PC-9 (cell line): ENCODE measurements around the gene ALOXE3. TPM values are rescaled to one million over a fixed set of nuclear protein-coding genes. Genes with fewer than 3 reads are reported as not detected.

Source experiments
- BruUV-seq: library from RNA; stranded (reverse); fragments of 400-500 nt; replicated peaks from 2 replicates; lab custom pipeline; 2021; lab: Mats Ljungman, UMichigan
- CTCF ChIA-PET: fragments of 300-600 bp; sonication (Branson Sonifier 250); formaldehyde crosslinking; loops from one replicate; lab custom pipeline; 2022; ENCODE audit warnings: antibody characterized with exemption; lab: Charles Lee
- POLR2A ChIA-PET: fragments of 300-600 bp; sonication (Branson Sonifier 250); formaldehyde crosslinking; loops from one replicate; lab custom pipeline; 2022; ENCODE audit warnings: antibody characterized with exemption; ENCODE audit not compliant: unreplicated experiment; lab: Charles Lee
- DNase-seq, 2 experiments: peaks; one replicate each; pipeline versions ENCODE4 v3.0.0 to v3.0.0-alpha.2; 2015 to 2022; ENCODE audit warnings: mixed read lengths in 1 of 2
- H2AFZ ChIP-seq: fragments of 200-600 bp; sonication (generic); 2 replicates; pipeline ENCODE4 v1.8.1; 2017; ENCODE audit warnings: antibody characterized with exemption
- H3F3A ChIP-seq: fragments of 200-600 bp; sonication (generic); 2 replicates; pipeline ENCODE4 v1.8.1; 2017; ENCODE audit warnings: antibody characterized with exemption, mild to moderate bottlenecking, low read depth; ENCODE audit not compliant: insufficient read depth
- H3K27ac ChIP-seq: fragments of 200-600 bp; sonication (generic); 2 replicates; pipeline ENCODE4 v1.6.1; 2016; ENCODE audit warnings: mixed run types
- H3K27me3 ChIP-seq: fragments of 200-600 bp; sonication (generic); 2 replicates; pipeline ENCODE4 v1.6.1; 2016; ENCODE audit warnings: low read depth, mixed run types; ENCODE audit not compliant: insufficient read depth
- H3K36me3 ChIP-seq: fragments of 200-600 bp; sonication (generic); 2 replicates; pipeline ENCODE4 v1.6.1; 2016; ENCODE audit warnings: low read depth, mixed run types
- H3K4me1 ChIP-seq: fragments of 200-600 bp; sonication (generic); replicated peaks from 2 replicates; pipeline ENCODE4 v1.6.1; 2016; ENCODE audit warnings: mixed run types; ENCODE audit not compliant: insufficient read depth
- H3K4me2 ChIP-seq: fragments of 200-600 bp; sonication (generic); 2 replicates; pipeline ENCODE4 v1.6.1; 2017; ENCODE audit warnings: mixed run types
- H3K4me3 ChIP-seq: fragments of 200-600 bp; sonication (generic); 2 replicates; pipeline ENCODE4 v1.6.1; 2016; ENCODE audit warnings: mixed run types
- H3K79me2 ChIP-seq: fragments of 200-600 bp; sonication (generic); 2 replicates; pipeline ENCODE4 v1.6.1; 2017; ENCODE audit warnings: low read depth, mixed run types
- H3K9me2 ChIP-seq: fragments of 200-600 bp; sonication (generic); 2 replicates; pipeline ENCODE4 v1.8.1; 2017; ENCODE audit warnings: mild to moderate bottlenecking; ENCODE audit not compliant: insufficient read depth
- H3K9me3 ChIP-seq: fragments of 200-600 bp; sonication (generic); 2 replicates; pipeline ENCODE4 v1.8.1; 2016; ENCODE audit warnings: low read depth; ENCODE audit not compliant: insufficient read depth
- H4K20me1 ChIP-seq: fragments of 200-600 bp; sonication (generic); 2 replicates; pipeline ENCODE4 v1.8.1; 2017; ENCODE audit not compliant: insufficient read depth
- CTCF ChIP-seq: fragments of 200-600 bp; sonication (generic); conservative IDR thresholded peaks from 2 replicates; pipeline ENCODE4 v1.6.1; 2017; ENCODE audit warnings: mixed run types, antibody characterized with exemption, mild to moderate bottlenecking, moderate library complexity
- EZH2 ChIP-seq: fragments of 200-600 bp; sonication (generic); IDR thresholded peaks from 2 replicates; pipeline ENCODE4 v1.8.0; 2017; ENCODE audit warnings: antibody characterized with exemption, low read depth
- intact Hi-C: fragments of 100-400 bp; cut with micrococcal nuclease; formaldehyde crosslinking; loops from one replicate; pipeline ENCODE4 v1.10.0; 2022; ENCODE audit not compliant: unreplicated experiment
- total RNA-seq: library from RNA; stranded (reverse); gene quantifications from 2 replicates; pipeline ENCODE4 v1.2.3, GENCODE V29; 2021

The ALOXE3 gene
- total RNA-seq, 1 experiment from 2014 or later, result 1.4 TPM

- Histone ChIP-seq H3K27me3 (no peaks in the 10 kb centered on the region), H3K4me3 (no peak overlapping the region), H4K20me1 (no peaks in the 10 kb centered on the region; the same call in 1 of the 2 replicates), H3F3A (peaks cover 5% of the 10 kb centered on the region; the same call in 1 of the 2 replicates), H3K36me3 (no peaks in the 10 kb centered on the region), H3K27ac (no peak overlapping the region), H3K9me3 (no peaks in the 10 kb centered on the region), H3K79me2 (no peaks in the 10 kb centered on the region), H2AFZ (no peak overlapping the region), H3K4me2 (no peak overlapping the region), H3K4me1 (peaks cover 6% of the 10 kb centered on the region), H3K9me2 (no peaks in the 10 kb centered on the region)
- ChIA-PET CTCF (interaction anchor here (0.6 kb wide), 1 partner anchor 766 kb away, joined by 6 read pairs; no protein-coding TSS in a partner anchor), POLR2A (no interaction called here)
- DNase-seq, result no peak
- TF ChIP-seq EZH2, result no peak
- TF ChIP-seq CTCF, result no peak
- intact Hi-C loops, result no loop called here
- BruUV-seq, result no TSS peak
Observed at GRCh38 chr17:8148560-8148959, 30.2 kb upstream of the ALOXE3 start.

- Histone ChIP-seq H4K20me1 (no peaks in the 10 kb centered on the region; the same call in 1 of the 2 replicates), H2AFZ (no peak overlapping the region), H3K27ac (no peak overlapping the region), H3F3A (peaks cover 2% of the 10 kb centered on the region; the same call in 1 of the 2 replicates), H3K9me2 (no peaks in the 10 kb centered on the region), H3K4me2 (no peak overlapping the region), H3K9me3 (no peaks in the 10 kb centered on the region), H3K4me3 (no peak overlapping the region), H3K27me3 (no peaks in the 10 kb centered on the region), H3K36me3 (no peaks in the 10 kb centered on the region), H3K4me1 (peaks cover 6% of the 10 kb centered on the region), H3K79me2 (no peaks in the 10 kb centered on the region)
- intact Hi-C loops, result no loop called here
- DNase-seq, result no peak
- no peak for TF ChIP-seq EZH2
- no peak for TF ChIP-seq CTCF
- BruUV-seq, result no TSS peak
- CTCF ChIA-PET, result interaction anchor here (0.6 kb wide), 1 partner anchor 765 kb away, joined by 6 read pairs; no protein-coding TSS in a partner anchor
- POLR2A ChIA-PET, result no interaction called here
Observed at GRCh38 chr17:8147805-8148404, 29.6 kb upstream of the ALOXE3 start.

GRCh38 chr17:8147141-8147804, 29.0 kb upstream of the ALOXE3 start:
- Histone ChIP-seq H2AFZ (no peak overlapping the region), H3K27ac (no peak overlapping the region), H3K4me3 (no peak overlapping the region), H4K20me1 (no peaks in the 10 kb centered on the region; the same call in 1 of the 2 replicates), H3K79me2 (no peaks in the 10 kb centered on the region), H3K9me2 (no peaks in the 10 kb centered on the region), H3K9me3 (no peaks in the 10 kb centered on the region), H3K4me1 (no peaks in the 10 kb centered on the region), H3K4me2 (no peak overlapping the region), H3K27me3 (no peaks in the 10 kb centered on the region), H3K36me3 (no peaks in the 10 kb centered on the region), H3F3A (no peaks in the 10 kb centered on the region)
- no TSS peak for BruUV-seq
- ChIA-PET CTCF (no interaction called here), POLR2A (no interaction called here)
- TF ChIP-seq CTCF, result no peak
- no peak for TF ChIP-seq EZH2
- DNase-seq, result no peak
- intact Hi-C loops, result no loop called here
